Upper lobe of left lung (tissue), 4 donors: ENCODE measurements around the gene CPNE4.

ENCODE experiments used
- POLR2A ChIP-seq, 4 donors: fragments of 450-650 bp; IDR thresholded peaks; one replicate each; pipeline ENCODE4 v1.5.1; 2016 to 2017; ENCODE audit warnings: antibody characterized with exemption in 4 of 4, mild to moderate bottlenecking in 2 of 4
- POLR2AphosphoS5 ChIP-seq, 2 donors: sonication (generic); formaldehyde crosslinking; IDR thresholded peaks; one replicate each; pipeline ENCODE4 v1.5.1; 2017; ENCODE audit warnings: antibody characterized with exemption in 2 of 2
- TF ChIP-seq, protein P1 (sequence below), 6 experiments: fragments of 450-650 bp in 4 of 6; fragments of 200-600 bp in 2 of 6; sonication (generic) in 2 of 6; IDR thresholded peaks; one replicate each; pipeline ENCODE4 v1.5.1; 2016 to 2019; ENCODE audit warnings: antibody characterized with exemption in 6 of 6

GRCh38 chr3:131690800-131691199, 344.0 kb downstream of the CPNE4 start:
- TF ChIP-seq, protein P1, sequence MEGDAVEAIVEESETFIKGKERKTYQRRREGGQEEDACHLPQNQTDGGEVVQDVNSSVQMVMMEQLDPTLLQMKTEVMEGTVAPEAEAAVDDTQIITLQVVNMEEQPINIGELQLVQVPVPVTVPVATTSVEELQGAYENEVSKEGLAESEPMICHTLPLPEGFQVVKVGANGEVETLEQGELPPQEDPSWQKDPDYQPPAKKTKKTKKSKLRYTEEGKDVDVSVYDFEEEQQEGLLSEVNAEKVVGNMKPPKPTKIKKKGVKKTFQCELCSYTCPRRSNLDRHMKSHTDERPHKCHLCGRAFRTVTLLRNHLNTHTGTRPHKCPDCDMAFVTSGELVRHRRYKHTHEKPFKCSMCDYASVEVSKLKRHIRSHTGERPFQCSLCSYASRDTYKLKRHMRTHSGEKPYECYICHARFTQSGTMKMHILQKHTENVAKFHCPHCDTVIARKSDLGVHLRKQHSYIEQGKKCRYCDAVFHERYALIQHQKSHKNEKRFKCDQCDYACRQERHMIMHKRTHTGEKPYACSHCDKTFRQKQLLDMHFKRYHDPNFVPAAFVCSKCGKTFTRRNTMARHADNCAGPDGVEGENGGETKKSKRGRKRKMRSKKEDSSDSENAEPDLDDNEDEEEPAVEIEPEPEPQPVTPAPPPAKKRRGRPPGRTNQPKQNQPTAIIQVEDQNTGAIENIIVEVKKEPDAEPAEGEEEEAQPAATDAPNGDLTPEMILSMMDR (IDR thresholded peaks at IDR 0.05): no peak
- TF ChIP-seq POLR2A (IDR thresholded peaks at IDR 0.05) (no peak), POLR2AphosphoS5 (IDR thresholded peaks at IDR 0.05) (no peak)
